ENCODE results near the gene IFITM2. TPM values are rescaled to one million over a fixed set of nuclear protein-coding genes. Genes with fewer than 3 reads are reported as not detected.

The IFITM2 gene
- total RNA-seq, 6 experiments from 2014 or later: 157 to 624 (median 390) TPM

DNA sequence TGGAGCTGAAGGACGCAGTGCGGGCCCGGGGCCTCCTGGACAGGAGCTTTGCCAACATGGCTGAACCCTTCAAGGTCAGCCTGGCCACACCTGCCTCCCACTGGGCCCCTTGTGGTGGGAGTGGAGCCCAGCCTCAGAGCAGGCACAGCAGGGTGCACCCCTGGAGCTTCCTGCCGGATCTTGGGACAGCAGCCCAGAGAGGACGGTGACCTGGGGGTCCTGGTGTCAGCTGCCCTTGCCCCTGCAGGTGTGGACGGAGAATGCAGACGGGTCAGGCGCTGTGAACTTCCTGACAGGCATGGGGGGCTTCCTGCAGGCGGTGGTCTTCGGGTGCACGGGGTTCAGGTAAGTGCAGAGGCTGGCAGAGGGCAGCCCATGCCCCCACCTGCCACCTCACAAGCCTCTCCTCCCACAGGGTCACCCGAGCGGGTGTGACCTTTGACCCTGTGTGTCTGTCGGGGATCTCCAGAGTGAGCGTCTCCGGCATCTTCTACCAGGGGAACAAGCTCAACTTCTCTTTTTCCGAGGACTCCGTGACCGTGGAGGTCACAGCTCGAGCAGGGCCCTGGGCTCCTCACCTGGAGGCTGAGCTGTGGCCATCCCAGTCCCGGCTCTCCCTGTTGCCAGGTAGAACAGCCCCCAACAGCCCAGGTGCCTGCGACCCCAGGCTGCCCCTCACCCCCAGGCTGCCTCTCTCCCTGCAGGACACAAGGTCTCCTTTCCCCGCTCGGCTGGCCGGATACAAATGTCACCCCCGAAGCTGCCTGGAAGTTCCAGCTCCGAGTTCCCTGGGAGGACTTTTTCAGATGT is 13.6 kb upstream of the IFITM2 start:
- intact Hi-C loops (cut with DNase I): loop anchor here in 1 of 2 donors (5.0 kb wide), 1 partner anchor 73 kb away; the partner anchor contains the start of gene B4GALNT4
- no peak for TF ChIP-seq POLR2A (IDR thresholded peaks at IDR 0.05)
- TF ChIP-seq, protein P1, sequence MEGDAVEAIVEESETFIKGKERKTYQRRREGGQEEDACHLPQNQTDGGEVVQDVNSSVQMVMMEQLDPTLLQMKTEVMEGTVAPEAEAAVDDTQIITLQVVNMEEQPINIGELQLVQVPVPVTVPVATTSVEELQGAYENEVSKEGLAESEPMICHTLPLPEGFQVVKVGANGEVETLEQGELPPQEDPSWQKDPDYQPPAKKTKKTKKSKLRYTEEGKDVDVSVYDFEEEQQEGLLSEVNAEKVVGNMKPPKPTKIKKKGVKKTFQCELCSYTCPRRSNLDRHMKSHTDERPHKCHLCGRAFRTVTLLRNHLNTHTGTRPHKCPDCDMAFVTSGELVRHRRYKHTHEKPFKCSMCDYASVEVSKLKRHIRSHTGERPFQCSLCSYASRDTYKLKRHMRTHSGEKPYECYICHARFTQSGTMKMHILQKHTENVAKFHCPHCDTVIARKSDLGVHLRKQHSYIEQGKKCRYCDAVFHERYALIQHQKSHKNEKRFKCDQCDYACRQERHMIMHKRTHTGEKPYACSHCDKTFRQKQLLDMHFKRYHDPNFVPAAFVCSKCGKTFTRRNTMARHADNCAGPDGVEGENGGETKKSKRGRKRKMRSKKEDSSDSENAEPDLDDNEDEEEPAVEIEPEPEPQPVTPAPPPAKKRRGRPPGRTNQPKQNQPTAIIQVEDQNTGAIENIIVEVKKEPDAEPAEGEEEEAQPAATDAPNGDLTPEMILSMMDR (IDR thresholded peaks at IDR 0.05): no peak
- no peak for ATAC-seq
- Histone ChIP-seq H3K36me3 (no peaks in the 10 kb centered on the region), H3K4me3 (no peak overlapping the region), H3K9me3 (no peaks in the 10 kb centered on the region), H3K27ac (no peak overlapping the region), H3K27me3 (no peaks in the 10 kb centered on the region), H3K4me1 (no peaks in the 10 kb centered on the region)
- peak in 2 of 3 donors; percentile 17 to 49 for DNase-seq
- no CpG with 5 or more reads among the region's 27 CpGs for WGBS (ENCODE audit: insufficient coverage, low coverage, low lambda C conversion rate, missing lambda C conversion rate)

DNA sequence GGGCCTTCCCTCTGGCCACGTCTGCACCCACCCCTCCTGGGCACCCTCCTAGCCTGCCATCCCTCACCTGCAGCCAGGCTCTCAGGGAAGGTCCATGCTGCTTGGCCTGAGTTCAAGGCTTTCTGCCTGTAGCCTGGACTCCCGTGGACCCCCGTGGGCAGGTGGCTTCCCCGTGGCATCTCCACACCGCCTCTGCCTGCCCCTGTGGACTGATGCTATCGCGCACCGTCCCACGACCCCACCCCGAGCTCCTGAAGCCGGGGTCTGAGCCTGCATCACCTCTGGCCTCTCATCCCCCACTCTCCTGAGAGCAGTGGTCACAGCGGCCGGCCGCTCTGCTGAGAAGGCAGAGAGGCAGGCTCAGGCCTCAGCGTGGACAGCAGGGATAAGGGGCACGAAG is 12.8 kb upstream of the IFITM2 start:
- TF ChIP-seq, protein P1 (IDR thresholded peaks at IDR 0.05): no peak
- TF ChIP-seq POLR2A (IDR thresholded peaks at IDR 0.05): no peak
- Histone ChIP-seq H3K36me3 (no peaks in the 10 kb centered on the region), H3K27me3 (no peaks in the 10 kb centered on the region), H3K27ac (no peak overlapping the region), H3K4me1 (no peaks in the 10 kb centered on the region), H3K9me3 (no peaks in the 10 kb centered on the region), H3K4me3 (no peak overlapping the region)
- DNase-seq (peak in 1 of 3 donors; percentile 17), ATAC-seq (no peak)
- WGBS (ENCODE audit: insufficient coverage, low coverage, low lambda C conversion rate, missing lambda C conversion rate): 92% methylated on average over 11 of the region's 16 CpGs
- intact Hi-C loops (cut with DNase I): loop anchor here in 1 of 2 donors (5.0 kb wide), 1 partner anchor 73 kb away; the partner anchor contains the start of gene B4GALNT4

DNA sequence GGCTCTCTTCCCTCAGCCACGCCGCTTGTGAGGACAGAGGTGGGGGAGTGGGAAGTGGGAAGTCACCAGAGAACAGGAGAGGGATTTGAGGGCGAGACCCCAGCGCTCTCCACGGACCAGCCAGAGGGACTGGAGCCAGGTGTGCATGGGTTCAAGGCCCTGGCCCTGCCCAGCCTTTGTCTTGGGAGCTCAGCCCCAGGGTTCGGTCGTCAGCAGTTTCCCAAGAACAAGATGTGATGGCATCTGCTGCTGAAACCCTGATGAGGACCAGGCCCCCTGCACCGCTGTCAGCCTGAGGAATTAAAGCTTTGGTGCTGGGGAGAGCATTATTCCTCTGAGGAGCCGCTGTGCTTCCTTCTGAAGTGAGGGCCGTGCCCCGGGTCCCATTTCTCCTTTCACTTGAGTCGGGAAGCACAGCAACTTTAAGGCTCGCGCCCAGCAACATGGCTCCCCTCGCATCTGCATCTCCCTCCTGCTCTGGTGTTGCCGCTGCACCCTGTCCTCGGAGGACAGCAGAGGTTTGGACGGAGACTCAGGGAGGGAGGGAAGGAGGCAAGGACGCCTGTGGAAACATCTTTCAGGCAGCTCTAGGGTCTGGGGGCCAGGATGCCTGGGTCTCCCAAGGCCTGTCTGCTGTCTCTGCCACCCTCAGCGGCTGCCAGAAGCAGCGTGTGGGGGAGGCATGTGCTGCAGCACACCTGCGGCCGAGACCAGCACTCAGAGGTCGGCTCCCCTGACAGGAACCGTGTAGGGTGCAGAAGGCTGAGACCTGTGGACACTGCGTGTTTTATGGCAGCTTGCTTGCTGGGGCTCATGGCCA is 12.1 kb upstream of the IFITM2 start:
- WGBS (ENCODE audit: insufficient coverage, low coverage, low lambda C conversion rate, missing lambda C conversion rate): 78% methylated on average over 6 of the region's 26 CpGs
- H3K9me3 ChIP-seq: no peaks in the 10 kb centered on the region
- intact Hi-C loops (cut with DNase I): no loop called here
- no peaks in the 10 kb centered on the region for H3K27me3 ChIP-seq
- H3K4me3 ChIP-seq: no peak overlapping the region
- no peak for TF ChIP-seq POLR2A (IDR thresholded peaks at IDR 0.05)
- no peak overlapping the region for H3K27ac ChIP-seq
- DNase-seq: peak in 2 of 3 donors; percentile 16 to 52
- no peaks in the 10 kb centered on the region for H3K36me3 ChIP-seq
- no peaks in the 10 kb centered on the region for H3K4me1 ChIP-seq
- ATAC-seq: no peak

DNA sequence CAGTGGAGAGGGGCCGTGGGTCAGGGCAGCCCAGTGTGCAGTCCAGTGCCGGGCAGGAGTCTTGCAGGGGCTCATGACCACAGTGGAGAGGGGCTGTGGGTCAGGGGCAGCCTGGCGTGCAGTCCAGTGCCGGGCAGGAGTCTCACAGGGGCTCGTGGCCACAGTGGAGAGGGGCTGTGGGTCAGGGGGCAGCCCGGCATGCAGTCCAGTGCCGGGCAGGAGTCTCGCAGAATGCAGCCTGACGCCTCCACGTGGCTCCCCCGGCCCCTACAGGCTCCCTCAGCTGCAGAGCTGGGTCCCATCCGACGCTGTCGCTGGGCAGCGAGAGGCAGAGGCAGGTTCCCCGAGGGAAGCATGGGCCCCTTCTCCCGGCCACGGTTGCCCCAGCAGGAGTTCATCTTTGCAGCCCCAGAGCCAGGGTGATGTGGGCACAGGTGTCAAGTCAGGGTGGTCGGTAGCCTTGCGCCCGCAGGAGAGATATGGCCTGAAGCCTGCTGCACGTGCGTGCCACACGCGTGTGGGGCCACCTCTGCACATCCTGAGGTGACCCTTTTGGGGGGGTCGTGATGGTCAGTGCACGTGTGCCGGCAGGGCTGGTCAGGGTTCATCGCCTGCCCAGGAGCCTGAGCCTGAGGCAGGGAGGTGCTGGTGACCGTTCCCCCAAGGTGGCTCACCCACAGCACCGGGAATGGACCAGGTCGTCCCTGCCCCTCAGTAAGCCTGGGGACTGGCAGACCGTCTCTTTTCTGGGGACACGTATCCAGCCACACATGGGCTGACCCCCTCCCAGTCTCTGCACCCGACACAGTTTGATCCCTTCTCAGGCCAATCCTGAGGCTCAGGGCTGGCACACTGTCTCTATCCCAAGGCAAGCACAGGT is 11.2 kb upstream of the IFITM2 start:
- H3K27ac ChIP-seq: no peak overlapping the region
- no peaks in the 10 kb centered on the region for H3K36me3 ChIP-seq
- H3K27me3 ChIP-seq: no peaks in the 10 kb centered on the region
- no peaks in the 10 kb centered on the region for H3K4me1 ChIP-seq
- WGBS (ENCODE audit: insufficient coverage, low coverage, low lambda C conversion rate, missing lambda C conversion rate): 40% methylated on average over 1 of the region's 35 CpGs
- DNase-seq: peak in 2 of 3 donors; percentile 19 to 54
- TF ChIP-seq, protein P1 (IDR thresholded peaks at IDR 0.05): no peak
- no peak for TF ChIP-seq POLR2A (IDR thresholded peaks at IDR 0.05)
- intact Hi-C loops (cut with DNase I): no loop called here
- ATAC-seq: no peak
- no peaks in the 10 kb centered on the region for H3K9me3 ChIP-seq
- H3K4me3 ChIP-seq: no peak overlapping the region

Data from right lobe of liver (tissue), 6 donors.